NCI-H2196 treated with DMSO at 0.1 percent for 48 hours (cell line): ENCODE measurements around the gene PATL1.
"Not testable (repeated sequence)": the region's sequence is repeated elsewhere in the genome, so short reads cannot be mapped to it uniquely, and the experiment has no call there.

Source experiments
- DNase-seq: peaks from one replicate; lab custom pipeline; 2025; ENCODE audit not compliant: unreplicated experiment; lab: John Stamatoyannopoulos, UW

Gene PATL1, protein sequence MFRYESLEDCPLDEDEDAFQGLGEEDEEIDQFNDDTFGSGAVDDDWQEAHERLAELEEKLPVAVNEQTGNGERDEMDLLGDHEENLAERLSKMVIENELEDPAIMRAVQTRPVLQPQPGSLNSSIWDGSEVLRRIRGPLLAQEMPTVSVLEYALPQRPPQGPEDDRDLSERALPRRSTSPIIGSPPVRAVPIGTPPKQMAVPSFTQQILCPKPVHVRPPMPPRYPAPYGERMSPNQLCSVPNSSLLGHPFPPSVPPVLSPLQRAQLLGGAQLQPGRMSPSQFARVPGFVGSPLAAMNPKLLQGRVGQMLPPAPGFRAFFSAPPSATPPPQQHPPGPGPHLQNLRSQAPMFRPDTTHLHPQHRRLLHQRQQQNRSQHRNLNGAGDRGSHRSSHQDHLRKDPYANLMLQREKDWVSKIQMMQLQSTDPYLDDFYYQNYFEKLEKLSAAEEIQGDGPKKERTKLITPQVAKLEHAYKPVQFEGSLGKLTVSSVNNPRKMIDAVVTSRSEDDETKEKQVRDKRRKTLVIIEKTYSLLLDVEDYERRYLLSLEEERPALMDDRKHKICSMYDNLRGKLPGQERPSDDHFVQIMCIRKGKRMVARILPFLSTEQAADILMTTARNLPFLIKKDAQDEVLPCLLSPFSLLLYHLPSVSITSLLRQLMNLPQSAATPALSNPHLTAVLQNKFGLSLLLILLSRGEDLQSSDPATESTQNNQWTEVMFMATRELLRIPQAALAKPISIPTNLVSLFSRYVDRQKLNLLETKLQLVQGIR

DNA sequence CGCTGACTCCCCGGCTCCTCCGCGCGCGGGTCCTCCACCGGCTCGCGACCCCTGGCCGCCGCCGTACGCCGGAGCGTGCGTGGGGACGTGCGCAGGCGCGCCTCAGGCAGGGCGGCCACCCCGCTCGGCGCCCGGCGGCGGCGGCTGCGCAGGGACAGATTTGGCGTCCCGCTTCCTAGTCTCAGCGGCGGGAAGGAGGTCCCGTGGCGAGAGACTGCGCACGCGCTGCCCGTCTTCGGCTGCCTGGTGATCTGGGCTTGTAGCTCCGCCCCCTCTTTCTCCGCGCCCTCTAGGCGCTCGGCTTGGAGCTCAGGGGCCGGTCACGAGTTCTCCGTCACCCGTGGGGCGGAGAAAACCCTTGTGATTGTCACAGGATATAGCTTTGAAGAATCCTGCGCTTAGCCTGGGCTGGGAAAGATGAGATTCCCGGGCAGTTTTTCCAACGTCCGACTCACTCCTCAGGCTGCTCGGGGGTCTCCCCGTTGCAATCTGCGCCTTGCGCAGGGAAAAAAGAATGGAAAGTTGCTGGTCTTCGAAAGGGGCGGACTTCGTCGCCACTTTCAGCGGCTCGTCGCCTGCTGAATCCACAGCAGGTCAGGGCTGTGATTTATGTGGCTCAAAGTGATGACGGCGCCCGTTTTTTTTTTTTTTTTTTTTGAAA lies at the start of gene PATL1:
TSS of gene PATL1 (minus strand) at position 88 of the 661 bp plus-strand sequence. CDS start 142 bp downstream, outside the sequence.
- peak; percentile 98 for DNase-seq

DNA sequence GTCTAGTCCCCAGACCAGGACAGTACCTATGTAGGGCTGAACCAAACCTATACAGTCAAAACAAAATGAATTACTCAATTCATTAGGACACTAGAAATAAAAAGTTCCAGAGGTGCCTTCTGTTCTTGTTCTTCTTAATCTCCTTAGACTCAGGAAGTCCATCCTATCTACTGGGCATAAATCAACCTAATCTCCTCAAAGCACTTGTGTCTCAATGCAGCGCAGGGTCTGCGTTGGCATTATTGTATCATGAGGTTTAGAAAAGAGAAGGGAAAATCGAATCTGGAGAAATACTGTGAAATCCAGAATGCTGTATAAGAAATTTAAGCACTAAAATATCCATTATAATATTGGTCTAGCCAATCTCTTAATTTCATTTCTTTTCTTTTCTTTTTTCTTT lies 47.2 kb upstream of the PATL1 start:
- no peak for DNase-seq

DNA sequence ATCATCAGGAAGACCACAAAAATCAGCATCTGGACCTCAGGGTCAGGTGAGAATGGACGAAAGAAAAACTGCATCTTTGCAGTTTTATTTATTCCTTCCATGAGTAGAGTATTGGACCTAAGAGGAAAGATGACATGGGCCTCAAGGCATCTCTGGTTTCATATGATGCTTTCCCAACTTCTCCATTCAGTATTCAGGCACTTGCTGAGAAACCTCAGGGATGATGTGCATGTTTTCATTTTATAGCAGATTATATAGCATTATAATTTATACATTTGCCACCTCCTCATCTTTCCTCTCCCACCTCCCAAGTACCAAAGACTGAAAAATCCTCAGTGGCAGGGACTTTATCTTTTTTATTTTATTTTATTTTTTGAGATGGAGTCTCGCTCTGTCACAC lies 44.9 kb upstream of the PATL1 start, which contains the start of gene OR10V1:
TSS of gene OR10V1 (minus strand) at position 101 of the 400 bp plus-strand sequence. CDS start at position 101, 0 bp downstream.
- DNase-seq: no peak

DNA sequence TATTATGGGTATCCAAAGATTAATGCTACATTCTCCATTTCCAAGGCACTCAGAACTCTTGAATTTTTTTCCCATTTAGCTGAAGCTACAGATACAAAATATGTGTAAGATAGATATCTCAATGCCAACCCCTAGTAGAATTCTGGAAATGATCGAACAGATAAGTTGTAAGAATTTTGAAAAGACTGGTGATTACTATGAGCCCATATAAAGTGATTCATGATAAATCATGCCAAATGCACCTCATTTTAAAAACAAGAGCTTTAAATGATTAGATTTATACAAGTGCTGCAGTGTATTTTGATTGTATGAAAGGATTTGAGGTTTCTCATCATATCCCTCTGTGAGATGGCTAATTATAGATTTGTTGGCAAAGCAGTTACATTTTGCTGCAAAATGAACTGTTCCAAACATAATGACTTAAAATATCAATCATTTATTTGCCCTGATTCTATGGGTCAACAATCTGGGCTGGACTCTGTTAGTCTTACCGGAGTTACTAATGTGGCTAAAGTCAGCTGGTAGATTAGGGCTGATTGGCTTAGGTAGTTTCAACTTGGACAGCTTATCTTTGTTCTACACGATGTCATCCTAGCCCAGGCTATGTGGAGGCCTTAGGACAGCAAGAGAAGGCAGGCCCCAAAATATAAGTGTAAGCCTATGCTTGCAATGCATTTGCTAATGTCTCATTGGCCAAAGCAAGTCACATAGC lies 41.5 kb upstream of the PATL1 start:
- no peak for DNase-seq

DNA sequence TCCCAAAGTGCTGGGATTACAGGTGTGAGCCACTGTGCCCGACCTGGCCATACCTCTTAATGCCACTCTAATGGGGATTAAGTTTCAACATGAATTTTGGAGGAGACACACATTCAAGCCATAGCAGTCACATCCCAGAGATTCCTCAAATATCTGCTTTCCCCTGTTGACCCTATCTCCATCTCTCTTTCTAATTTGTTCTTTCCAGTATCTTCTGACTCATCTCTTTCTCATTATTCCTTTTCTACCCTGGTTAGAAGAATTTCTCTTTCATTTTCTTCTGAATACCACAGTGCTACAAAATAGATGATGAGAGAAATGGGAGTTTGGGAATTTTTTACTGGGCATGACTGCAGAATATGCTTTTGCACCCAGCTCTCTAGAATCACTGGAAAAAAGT lies 39.7 kb upstream of the PATL1 start:
- DNase-seq: no peak

DNA sequence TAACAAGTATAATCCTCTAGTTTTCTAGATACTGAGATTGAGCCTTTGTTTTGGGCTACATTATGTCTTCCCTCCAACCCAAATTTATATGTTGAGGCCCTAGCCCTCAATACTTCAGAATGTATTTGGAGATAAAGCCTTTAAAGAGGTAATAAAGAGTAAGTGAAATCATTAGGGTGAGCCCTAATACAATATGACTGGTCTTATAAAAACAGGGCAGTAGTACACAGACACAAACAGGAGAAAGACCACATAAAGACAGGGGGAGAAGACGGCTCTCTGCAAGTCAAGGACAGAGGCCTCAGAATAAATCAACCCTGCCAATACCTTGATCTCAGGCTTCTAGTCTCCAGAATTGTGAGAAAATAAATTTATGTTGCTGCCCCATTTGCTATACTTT lies 38.5 kb upstream of the PATL1 start:
- no peak for DNase-seq

DNA sequence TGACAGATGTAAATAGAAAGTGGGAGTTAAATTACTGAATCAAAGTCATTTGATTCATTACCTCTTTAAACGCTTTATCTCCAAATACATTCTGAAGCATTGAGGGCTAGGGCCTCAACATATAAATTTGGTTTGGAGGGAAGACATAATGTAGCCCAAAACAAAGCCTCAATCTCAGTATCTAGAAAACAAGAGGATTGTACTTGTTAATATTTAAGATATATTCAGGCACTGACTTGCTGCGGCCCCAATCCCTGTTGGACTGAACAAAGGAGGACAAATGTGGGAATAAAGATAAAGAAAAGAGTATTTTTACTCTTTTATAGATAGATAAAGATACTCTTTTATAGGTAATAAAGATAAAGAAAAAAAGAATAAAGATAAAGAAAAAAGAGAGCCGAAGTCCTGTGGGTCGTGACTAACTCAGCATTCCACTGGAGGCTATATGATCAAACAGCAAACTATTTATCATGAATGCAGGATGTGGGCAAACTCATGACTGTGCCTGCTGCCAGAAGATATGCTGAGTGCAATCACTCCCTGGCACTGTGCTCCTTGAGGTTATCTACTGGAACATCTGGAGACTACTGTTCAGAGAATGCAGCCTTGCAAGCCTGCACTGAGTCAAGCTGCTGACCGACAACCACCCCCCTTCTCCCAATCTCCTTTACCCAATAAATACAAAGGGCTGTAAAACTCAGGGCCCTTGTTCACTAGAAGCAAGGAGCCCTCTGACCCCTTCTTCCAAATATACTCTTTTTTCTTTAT lies 37.9 kb upstream of the PATL1 start:
- no peak for DNase-seq

DNA sequence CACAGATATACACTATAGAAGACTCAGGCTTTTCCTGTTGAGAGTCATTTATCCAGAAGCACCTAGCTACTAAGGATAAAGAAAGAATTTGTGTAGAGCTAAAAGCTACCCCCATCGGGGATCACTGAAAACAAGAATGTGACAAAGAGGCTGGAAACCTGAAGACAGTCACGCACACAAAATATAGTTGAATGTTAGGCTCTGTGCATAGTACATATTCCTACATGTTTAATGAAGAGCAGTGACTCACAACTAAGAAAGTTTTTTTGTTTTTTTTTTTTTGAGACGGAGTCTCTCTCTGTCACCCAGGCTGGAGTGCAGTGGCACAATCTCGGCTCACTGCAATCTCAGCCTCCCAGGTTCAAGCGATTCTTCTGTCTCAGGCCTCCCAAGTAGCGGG lies 36.5 kb upstream of the PATL1 start:
- no peak for DNase-seq

DNA sequence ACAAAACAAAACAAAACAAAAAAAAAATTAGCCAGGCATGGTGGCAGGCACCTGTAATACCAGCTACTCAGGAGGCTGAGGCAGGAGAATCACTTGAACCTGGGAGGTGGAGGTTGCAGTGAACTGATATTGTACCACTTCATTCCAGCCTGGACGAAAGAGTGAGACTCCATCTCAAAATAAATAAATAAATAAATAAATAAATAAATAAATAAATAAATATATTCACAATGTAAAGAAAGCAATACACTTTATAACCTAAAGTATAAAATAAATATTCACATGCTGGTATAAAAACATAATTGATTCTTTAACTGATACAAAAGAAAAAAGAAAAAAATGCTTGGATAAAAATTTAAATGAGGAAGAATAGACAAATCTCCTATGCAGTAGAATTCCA lies 34.7 kb upstream of the PATL1 start:
- not testable (repeated sequence) for DNase-seq

DNA sequence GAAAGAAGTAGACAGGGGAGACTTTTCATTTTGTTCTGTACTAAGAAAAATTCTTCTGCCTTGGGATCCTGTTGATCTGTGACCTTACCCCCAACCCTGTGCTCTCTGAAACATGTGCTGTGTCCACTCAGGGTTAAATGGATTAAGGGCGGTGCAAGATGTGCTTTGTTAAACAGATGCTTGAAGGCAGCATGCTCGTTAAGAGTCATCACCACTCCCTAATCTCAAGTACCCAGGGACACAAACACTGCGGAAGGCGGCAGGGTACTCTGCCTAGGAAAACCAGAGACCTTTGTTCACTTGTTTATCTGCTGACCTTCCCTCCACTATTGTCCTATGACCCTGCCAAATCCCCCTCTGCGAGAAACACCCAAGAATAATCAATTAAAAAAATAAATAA lies 31.3 kb upstream of the PATL1 start:
- DNase-seq: not testable (repeated sequence)

DNA sequence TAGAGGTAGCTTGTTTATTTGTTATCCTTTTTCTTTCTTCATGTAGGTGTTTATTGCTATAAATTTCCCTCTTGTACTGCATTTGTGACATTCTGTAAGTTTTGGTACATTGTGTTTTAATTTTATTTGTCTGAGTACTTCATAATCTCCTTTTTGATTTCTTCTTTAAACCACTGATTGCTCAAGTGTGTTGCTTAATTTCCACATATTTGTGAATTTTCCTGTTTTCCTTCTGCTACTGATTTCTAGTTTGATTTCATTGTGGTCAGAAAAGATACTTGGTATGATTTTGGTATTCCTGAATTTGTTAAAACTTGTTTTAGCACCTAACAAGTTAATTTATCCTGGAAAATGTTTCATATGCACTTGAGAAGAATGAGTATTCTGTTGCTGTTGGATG lies 29.7 kb upstream of the PATL1 start:
- DNase-seq: no peak

DNA sequence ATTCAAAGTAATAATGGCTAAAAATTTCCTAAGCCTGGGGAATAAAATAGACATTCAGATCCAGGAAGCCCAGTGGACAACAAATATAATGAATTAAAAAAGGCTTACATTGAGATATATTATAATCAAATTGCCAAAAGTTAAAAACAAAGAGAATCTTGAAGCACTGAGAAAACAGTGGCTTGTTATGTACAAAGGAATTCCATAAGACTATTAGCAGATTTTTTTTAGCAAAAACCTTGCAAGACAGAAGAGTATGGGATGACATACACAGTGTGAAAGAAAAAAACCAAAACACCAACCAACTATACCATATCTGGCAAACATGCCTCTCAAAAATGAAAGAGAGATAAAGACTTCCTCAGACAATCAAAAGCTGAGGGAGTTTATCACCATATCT lies 24.1 kb upstream of the PATL1 start:
- DNase-seq: no peak

DNA sequence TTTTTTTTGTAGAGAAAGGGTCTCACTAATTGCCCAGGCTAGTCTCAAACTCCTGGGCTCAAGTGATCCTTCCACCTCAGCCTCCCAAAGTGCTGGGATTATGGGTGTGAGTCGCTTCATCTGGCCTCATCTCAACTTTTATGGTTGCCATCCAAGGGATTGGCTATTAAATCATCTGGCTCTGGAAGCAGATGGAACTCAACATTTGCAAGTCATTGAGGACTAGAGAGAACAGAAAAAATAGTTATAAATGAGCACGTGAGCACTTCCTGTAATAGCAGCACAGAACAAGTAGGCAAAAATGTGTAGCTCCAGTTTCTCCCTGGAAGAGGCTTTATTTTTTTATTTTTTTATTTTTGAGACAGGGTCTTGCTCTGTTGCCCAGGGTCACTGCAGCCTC lies 22.3 kb upstream of the PATL1 start:
- no peak for DNase-seq

DNA sequence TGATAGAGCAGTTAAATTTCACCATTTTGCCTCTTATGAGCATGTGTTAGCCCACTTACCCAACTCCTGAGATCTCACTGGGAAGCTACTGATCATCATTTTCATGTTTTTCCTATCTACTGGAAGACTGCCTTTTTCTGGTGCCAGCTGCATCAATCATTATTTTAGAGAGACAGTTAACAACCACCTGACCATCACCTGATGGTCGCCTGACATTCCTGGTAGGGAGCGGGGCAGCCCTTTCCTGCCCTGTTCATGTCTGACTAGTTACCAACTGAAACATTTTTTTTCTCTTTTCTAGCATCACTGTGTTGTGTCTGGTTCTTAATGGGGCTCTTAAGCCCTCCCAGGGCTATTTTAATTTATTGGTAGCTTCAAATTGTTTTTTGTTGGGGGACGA lies 20.2 kb upstream of the PATL1 start:
- DNase-seq: no peak

DNA sequence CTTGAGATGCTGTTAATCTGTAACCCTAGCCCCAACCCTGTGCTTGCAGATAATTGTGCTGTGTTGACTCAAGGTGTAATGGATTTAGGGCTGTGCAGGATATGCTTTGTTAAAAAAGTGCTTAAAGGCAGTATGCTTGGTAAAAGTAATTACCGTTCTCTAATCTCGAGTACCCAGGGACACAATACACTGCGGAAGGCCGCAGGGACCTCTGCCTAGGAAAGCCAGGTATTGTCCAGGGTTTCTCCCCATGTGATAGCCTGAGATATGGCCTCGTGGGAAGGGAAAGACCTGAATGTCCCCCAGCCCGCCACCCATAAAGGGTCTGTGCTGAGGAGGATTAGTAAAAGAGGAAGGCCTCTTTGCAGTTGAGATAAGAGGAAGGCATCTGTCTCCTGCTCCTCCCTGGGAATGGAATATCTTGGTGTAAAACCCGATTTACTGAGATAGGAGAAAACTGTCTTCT lies 12.5 kb upstream of the PATL1 start:
- not testable (repeated sequence) for DNase-seq

DNA sequence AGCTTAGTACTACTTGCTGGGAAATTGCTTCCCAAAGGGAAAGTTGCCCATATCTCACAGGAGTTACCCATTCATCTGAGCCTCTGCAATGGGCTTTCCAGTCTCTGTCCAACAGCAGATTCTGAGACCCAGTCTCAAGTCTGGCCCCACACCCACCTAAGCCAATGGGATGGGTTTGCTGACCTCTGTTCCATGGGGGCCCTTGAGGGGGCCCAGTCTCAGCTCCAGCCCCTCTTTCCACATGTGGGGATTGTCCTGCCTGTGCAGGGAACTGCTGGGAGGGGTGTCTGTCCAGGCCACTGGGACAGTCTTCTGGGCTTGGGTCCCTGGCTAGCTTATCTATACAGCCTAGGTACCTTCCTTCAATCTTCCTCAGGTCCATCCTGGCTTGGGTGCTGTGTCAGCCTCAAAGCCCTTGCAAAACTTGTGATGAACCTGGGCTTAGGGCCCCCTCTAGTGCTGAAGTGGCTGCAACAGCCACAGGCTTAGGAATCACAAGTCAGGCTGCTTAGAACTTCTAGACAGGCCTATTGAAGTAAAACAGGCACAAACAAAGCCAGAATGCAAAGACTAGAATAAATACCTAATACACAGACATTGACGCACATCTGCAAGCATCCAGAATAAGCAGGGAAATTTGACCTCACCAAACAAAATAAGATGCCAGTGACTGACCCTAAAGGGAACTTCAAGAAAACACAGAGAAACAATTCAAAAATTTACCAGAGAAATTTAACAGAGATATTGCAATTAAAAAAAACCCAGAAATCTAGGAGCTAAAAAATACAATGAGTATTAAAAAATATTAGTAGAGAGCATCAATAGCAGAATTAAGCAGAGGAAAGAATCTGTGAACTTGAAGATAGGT lies 11.7 kb upstream of the PATL1 start:
- peak; percentile 34 for DNase-seq

DNA sequence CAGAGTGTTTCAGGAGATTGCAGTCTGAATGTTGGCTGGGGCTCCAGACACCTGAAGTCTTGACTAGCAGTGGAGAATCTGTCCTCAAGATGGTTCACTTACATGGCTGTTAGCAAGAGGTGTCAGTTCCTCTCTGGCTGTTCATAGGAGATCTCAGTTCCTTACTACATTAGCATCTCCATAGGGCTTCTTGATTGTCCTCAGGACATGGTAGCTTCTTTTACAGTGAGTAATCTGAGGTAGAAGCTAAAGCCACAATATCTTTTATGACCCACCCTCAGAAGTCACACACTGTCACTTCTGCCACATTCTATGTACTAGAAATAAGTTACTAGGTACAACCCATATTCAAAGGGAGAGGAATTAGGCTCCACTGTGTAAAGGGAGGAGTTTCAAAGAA lies 10.5 kb upstream of the PATL1 start:
- DNase-seq: no peak

DNA sequence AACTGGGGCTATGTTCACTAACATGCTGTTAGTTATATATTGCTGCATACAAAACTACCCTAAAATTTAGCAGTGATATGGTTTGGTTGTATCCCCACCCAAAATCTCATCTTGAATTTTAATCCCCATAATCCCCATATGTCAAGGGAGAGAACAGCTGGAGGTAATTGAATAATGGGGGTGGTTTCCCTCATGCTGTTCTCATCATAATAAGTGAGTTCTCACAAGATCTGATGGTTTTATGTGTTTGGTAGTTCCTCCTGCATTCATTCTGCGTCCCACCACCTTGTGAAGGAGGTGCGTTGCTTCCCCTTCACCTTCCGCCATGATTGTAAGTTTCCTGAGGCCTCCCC lies 10.0 kb upstream of the PATL1 start:
- no peak for DNase-seq

DNA sequence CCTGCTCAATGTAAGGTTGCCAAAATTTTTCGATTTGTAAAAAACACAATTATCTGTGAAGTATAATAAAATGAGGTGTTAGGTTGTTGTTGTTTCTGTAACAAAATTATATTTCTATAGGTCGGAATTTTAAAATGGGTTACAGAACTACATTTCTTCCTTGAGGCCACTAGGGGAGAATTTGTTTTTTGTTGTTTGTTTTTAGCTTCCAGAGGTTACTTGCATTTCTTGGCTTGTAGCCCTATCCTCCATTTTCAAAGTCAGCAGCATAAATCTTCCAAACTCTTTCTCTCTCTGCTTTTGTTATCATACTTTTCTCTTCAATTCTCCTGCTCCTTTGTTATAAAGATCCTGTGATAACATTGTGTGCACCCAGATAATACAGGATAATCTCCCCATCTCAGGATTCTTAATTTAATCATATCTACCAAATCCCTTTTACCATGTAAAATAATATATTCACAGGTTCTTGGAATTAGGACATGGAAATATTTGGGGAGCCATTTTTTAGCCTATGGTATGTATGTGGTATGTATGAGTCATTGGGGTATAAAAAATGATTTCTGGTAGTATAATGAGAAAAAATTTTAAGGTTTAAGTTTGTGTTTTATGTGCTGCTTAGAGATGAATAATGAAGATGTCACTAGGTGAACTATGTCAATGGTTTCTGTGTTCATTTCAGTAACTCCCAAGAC lies 9.4 kb upstream of the PATL1 start:
- DNase-seq: no peak
